ENCODE measurements around the gene THAP5.

THAP5 gene

DNA sequence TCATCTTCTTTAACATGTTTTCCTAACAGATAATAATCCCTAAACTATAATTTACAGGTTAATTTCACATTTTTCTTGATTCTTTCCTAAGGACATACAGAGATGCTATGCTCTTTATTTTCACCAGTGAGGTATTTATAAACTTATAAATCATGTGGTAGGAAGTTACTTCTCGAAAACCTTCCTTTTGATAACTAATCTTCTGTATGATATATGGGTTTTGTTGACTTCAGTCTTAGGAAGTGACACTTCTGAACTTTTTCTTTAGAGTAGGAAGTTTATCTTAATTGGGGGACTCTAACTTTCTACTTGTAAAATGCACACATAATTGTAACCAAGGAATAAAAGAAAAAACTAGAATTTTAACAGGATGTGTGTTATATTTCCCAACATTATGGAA is 33.8 kb downstream of the THAP5 start:
- H3K9me2 ChIP-seq (replicated peaks; ENCODE audit: insufficient read depth, low read length) = no peaks in the 10 kb centered on the region
- H3K27ac ChIP-seq (ENCODE audit: low read length) = no peak overlapping the region
- no peak overlapping the region for H3K4me3 ChIP-seq (ENCODE audit: low read length)
- TF ChIP-seq EZH2phosphoT487 (IDR thresholded peaks at IDR 0.05; ENCODE audit: low read length) (no peak), EZH2 (optimal IDR thresholded peaks at IDR 0.05; ENCODE audit: low read depth, low read length) (no peak), CTCF (IDR thresholded peaks at IDR 0.05; ENCODE audit: low read length) (no peak)
- H3K79me2 ChIP-seq (ENCODE audit: low read length) = no peaks in the 10 kb centered on the region
- no peaks in the 10 kb centered on the region for H3K4me1 ChIP-seq (ENCODE audit: low read length)
- H3K36me3 ChIP-seq (replicated peaks; ENCODE audit: insufficient read depth, low read length) = no peaks in the 10 kb centered on the region
- no peaks in the 10 kb centered on the region for H3K9me3 ChIP-seq (replicated peaks; ENCODE audit: insufficient read depth, low read length)
- H3K27me3 ChIP-seq (replicated peaks; ENCODE audit: insufficient read depth, low read length) = no peaks in the 10 kb centered on the region
- H3F3A ChIP-seq (ENCODE audit: insufficient read depth, low read length) = no peaks in the 10 kb centered on the region
- H3K9ac ChIP-seq (ENCODE audit: low read length) = no peak overlapping the region
- no peak overlapping the region for H2AFZ ChIP-seq (ENCODE audit: low read length)
- H4K20me1 ChIP-seq (ENCODE audit: insufficient read depth, low read length) = no peaks in the 10 kb centered on the region
- no peak overlapping the region for H3K4me2 ChIP-seq (ENCODE audit: low read depth, low read length)
- no peak for DNase-seq

- H3K4me1 ChIP-seq (ENCODE audit: low read length) = no peaks in the 10 kb centered on the region
- no peaks in the 10 kb centered on the region for H3F3A ChIP-seq (ENCODE audit: insufficient read depth, low read length)
- TF ChIP-seq CTCF (IDR thresholded peaks at IDR 0.05; ENCODE audit: low read length) = no peak
- TF ChIP-seq EZH2phosphoT487 (IDR thresholded peaks at IDR 0.05; ENCODE audit: low read length) = no peak
- no peak for TF ChIP-seq EZH2 (optimal IDR thresholded peaks at IDR 0.05; ENCODE audit: low read depth, low read length)
- no peak overlapping the region for H3K4me2 ChIP-seq (ENCODE audit: low read depth, low read length)
- no peak overlapping the region for H3K4me3 ChIP-seq (ENCODE audit: low read length)
- H3K27me3 ChIP-seq (replicated peaks; ENCODE audit: insufficient read depth, low read length) = no peaks in the 10 kb centered on the region
- H3K9ac ChIP-seq (ENCODE audit: low read length) = no peak overlapping the region
- no peak for DNase-seq
- no peaks in the 10 kb centered on the region for H3K9me3 ChIP-seq (replicated peaks; ENCODE audit: insufficient read depth, low read length)
- no peaks in the 10 kb centered on the region for H3K9me2 ChIP-seq (replicated peaks; ENCODE audit: insufficient read depth, low read length)
- H4K20me1 ChIP-seq (ENCODE audit: insufficient read depth, low read length) = no peaks in the 10 kb centered on the region
- H3K36me3 ChIP-seq (replicated peaks; ENCODE audit: insufficient read depth, low read length) = no peaks in the 10 kb centered on the region
- no peak overlapping the region for H3K27ac ChIP-seq (ENCODE audit: low read length)
- no peaks in the 10 kb centered on the region for H3K79me2 ChIP-seq (ENCODE audit: low read length)
- no peak overlapping the region for H2AFZ ChIP-seq (ENCODE audit: low read length)
These were observed 34.2 kb downstream of the THAP5 start for GRCh38 chr7:108535257-108535656.

DNA sequence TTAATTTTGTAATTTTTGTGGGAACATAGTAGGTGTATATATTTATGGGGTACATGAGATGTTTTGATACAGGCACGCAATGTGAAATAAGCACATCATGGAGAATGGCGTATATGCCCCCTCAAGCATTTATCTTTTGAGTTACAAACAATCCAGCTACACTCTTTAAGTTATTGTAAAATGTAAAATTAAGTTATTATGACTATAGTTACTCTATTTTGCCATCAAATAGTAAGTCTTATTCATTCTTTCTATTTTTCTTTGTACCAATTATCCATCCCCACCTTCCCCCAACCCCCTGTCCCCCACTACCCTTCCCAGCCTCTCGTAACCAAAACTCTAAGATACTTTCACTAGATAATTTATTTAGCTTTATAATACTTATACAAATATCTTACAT is 35.8 kb downstream of the THAP5 start:
- TF ChIP-seq EZH2phosphoT487 (IDR thresholded peaks at IDR 0.05; ENCODE audit: low read length) = no peak
- TF ChIP-seq EZH2 (optimal IDR thresholded peaks at IDR 0.05; ENCODE audit: low read depth, low read length) = no peak
- no peak for TF ChIP-seq CTCF (IDR thresholded peaks at IDR 0.05; ENCODE audit: low read length)
- H3K36me3 ChIP-seq (replicated peaks; ENCODE audit: insufficient read depth, low read length) = no peaks in the 10 kb centered on the region
- no peaks in the 10 kb centered on the region for H3K27me3 ChIP-seq (replicated peaks; ENCODE audit: insufficient read depth, low read length)
- H4K20me1 ChIP-seq (ENCODE audit: insufficient read depth, low read length) = no peaks in the 10 kb centered on the region
- no peak overlapping the region for H2AFZ ChIP-seq (ENCODE audit: low read length)
- no peaks in the 10 kb centered on the region for H3K9me2 ChIP-seq (replicated peaks; ENCODE audit: insufficient read depth, low read length)
- H3K4me2 ChIP-seq (ENCODE audit: low read depth, low read length) = no peak overlapping the region
- H3K9me3 ChIP-seq (replicated peaks; ENCODE audit: insufficient read depth, low read length) = no peaks in the 10 kb centered on the region
- no peak for DNase-seq
- no peaks in the 10 kb centered on the region for H3K79me2 ChIP-seq (ENCODE audit: low read length)
- H3K4me1 ChIP-seq (ENCODE audit: low read length) = 0 out of 2 replicates have a peak, but pooled peaks cover 7% of the 10 kb centered on the region
- no peak overlapping the region for H3K4me3 ChIP-seq (ENCODE audit: low read length)
- no peak overlapping the region for H3K9ac ChIP-seq (ENCODE audit: low read length)
- H3F3A ChIP-seq (ENCODE audit: insufficient read depth, low read length) = no peaks in the 10 kb centered on the region
- H3K27ac ChIP-seq (ENCODE audit: low read length) = no peak overlapping the region

Data from MM.1S (cell line).